ENCODE results near the gene GAD1.
A peak's percentile ranks its signal among the peaks of the same experiment; 100 is the strongest.

The GAD1 gene

DNA sequence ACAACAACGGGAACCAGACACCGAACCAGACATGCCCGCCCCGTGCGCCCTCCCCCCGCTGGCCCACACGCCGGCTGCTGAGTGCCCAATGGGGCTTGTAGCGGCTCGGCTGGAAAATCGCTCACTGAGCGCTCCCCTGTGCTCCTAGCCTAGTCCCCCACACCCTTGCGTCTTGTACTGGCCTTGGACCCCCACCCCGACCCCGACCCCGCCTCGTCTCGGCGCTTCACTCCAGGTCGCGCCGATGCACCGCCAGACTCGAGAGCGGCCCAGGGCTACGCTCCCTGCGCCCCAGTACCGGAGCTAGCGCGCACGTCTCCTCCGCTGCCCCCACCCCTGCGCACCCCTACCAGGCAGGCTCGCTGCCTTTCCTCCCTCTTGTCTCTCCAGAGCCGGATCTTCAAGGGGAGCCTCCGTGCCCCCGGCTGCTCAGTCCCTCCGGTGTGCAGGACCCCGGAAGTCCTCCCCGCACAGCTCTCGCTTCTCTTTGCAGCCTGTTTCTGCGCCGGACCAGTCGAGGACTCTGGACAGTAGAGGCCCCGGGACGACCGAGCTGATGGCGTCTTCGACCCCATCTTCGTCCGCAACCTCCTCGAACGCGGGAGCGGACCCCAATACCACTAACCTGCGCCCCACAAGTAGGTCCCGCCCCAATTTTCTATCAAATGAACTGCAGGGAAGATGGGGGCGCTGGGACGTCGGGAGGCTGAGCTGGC, 1.5 kb downstream of the GAD1 start:
- DNase-seq: peak in 1 of 2 experiments; percentile 35

DNA sequence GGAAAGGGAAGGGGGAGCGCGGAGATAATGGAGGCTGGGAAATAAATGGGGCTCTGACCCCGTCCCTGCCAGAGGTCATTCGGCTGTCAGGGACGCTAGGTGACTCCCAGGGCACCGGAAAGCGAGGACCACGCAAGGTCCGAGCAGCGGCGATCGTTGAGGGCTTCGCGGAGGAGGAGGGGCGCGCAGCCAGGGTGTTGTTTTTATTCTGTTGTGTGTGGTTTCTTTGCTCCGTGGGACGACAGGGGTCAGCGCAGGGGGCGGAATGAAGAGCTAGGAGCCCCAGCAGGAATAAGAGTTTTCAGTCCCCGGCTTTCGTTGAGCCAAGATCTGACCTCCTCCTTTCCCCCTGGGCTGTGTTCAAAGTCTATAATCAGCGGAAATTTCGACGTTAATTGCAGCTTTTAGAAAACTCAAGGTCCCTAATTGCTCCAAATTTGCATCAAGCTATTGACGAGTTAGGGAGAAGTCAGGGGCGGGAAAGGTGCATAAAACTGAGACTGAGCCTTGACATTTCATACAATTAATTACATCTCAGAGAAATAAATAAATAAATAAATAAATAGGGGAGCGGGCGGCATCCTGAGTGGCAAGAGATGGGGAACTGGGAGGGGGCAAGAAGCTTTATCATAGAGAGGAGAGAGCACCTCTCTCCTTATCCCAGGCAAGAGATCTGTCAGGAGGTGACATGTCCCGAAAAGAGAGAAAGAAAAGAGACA, 2.2 kb downstream of the GAD1 start:
- DNase-seq: no peak

- no peak for DNase-seq
Measured at GRCh38 chr2:170819680-170820664, 3.3 kb downstream of the GAD1 start.

DNA sequence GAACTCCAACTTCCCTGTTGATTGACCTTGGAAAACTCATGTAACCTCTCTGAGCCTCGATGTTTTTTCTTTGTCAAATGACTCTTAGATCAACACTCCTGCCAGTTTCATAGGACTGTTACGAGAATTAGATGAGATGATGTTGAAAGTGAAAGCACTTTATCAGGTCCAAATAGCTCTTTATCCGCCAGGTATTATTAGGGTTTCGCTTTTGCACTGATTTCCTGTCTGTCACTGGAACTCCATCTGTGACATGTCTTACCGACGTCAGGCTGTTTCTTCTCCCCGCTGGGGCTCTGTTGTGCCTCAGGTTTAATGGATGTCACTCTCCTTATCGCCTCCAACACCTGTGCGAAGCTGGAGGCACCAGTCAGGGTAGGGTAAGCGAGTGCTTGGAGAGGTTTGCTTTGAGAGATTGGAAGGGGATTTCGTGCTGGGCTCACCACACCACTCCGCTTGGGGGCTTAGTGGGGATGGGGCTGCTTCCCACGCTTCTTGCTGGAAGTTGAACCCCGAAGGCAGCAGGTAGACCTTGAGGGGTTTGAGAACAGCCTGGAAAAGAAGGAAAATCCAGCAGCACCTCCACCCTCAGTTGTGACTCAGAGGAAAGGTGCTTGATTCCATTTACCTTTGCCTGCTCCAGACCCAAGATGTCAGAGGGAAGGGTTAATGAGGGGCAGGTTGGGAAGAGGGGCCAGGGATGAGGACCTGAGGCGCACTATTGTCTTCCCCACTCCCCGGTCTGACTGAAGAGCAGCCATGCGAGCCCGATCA, 4.3 kb downstream of the GAD1 start:
- DNase-seq: no peak

GRCh38 chr2:170821531-170822289, 5.0 kb downstream of the GAD1 start:
- no peak for DNase-seq

GRCh38 chr2:170822290-170823087, 5.8 kb downstream of the GAD1 start:
- no peak for DNase-seq

- no peak for DNase-seq
Measured at GRCh38 chr2:170823088-170823897, 6.6 kb downstream of the GAD1 start.

- DNase-seq: no peak
Measured at GRCh38 chr2:170823898-170824215, 7.2 kb downstream of the GAD1 start.

DNA sequence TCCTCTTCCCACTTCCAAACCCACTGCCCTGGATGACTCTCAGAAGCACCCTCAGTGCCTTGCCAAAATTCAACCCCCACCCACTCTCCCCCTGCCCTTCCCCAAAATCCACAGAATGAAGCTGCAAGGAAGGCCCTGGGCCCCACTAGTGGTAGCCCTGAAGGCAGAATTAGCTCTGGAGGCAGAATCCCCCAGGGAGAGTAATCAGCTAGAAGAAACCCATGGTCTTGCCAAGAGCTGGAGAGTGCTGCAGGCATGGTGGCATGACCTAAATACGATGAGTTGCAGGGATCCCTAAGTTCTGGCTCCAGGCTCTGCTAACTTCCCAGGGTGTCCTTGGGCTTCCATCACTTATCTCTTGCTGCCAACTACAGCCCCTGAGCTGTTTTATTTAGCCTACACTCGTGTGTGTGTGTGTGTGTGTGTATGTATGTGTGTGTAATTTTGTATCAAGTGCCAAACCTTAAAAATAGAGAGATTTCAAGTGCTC, 7.9 kb downstream of the GAD1 start:
- no peak for DNase-seq

GRCh38 chr2:170827841-170828532, 11.3 kb downstream of the GAD1 start:
- DNase-seq: no peak

DNA sequence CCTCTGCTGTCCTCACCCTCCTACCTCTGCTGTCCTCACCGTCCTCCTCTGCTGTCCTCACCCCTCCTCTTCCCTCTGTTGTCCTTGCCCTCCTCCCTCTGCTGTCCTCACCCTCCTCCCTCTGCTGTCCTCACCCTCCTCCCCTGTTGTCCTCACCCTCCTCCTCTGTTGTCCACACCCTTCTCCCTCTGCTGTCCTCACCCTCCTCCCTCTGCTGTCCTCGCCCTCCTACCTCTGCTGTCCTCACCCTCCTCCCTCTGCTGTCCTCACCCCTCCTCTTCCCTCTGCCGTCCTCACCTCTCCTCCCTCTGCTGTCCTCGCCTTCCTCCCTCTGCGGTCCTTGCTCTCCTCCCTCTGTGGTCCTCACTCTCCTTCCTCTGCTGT, 11.8 kb downstream of the GAD1 start:
- DNase-seq: no peak

- DNase-seq: no peak
Measured at GRCh38 chr2:170829036-170829435, 12.3 kb downstream of the GAD1 start.

DNA sequence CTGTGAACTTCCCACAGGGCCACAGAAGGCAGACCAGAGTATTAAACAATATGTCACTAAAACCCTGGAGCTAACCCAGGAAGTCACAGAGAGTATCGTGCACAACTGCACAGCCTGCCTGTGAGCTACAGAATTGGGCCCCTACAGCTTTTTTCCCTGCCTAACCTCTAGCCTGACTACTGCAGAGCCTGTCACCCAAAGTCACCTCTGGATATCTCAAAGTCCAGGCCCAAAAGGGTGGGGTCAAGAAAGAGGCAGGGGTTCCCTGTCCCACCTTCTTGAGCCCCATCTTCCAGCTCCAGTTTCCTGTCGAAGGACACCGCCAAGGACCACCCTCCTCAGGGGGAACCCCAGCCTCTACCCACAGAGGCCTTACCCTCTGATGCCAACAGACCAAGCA, 13.5 kb downstream of the GAD1 start:
- no peak for DNase-seq

- DNase-seq: no peak
Measured at GRCh38 chr2:170831115-170831514, 14.4 kb downstream of the GAD1 start.

DNA sequence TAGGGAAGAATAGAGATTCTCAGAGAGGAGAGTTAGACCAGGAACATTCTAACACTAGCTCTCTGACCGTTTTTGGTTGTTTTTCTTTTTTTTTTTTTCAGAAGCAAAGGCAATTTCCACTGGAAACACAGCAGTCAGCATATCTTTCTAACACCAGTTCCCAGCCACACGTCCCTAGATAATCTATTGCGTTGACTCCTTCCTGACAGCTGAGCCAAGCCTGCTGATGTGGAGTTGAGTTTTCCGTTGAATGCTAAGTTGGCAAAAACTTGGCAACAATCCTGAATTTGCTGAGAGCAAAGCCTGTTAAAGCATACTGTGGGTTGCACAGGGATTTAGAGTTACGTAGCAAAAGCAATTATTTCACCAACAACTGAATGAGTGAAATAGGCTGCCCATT, 19.3 kb downstream of the GAD1 start:
- no peak for DNase-seq

- no peak for DNase-seq
Measured at GRCh38 chr2:170840717-170841210, 24.1 kb downstream of the GAD1 start.

GRCh38 chr2:170842785-170843184, 26.1 kb downstream of the GAD1 start:
- DNase-seq: no peak

DNA sequence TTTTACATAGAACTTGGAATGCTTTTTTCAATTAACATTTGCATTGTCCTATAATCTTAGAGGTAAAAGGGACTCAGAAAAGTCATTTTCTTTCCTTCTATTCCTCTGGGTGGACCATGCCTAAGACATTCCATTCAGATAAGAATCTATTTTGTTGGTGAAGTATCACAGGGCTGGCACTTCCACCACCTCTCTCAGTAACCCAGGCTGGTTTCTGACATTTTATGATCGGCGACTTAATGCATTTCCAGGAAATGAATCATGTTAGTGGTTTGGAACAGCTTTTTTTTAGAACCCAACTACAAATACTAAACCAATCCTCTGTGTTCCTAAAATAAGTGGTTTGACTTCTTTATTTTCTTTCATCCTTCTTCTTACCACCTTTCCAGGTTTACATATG, 27.0 kb downstream of the GAD1 start:
- peak in 1 of 2 experiments; percentile 80 for DNase-seq

DNA sequence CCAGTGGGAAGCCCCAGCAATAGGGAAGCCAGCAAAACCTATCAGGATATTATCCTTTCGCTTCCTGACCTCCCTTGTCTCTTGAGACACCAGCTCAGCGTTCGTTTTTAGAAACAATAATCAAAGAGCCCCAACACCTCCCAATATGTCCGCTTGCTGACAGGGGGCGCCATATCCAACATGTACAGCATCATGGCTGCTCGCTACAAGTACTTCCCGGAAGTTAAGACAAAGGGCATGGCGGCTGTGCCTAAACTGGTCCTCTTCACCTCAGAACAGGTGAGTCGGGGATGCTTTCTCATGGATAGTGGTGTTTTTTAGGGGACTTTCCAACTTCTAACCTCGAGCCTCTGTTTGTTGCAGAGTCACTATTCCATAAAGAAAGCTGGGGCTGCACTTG, 28.7 kb downstream of the GAD1 start:
- DNase-seq: no peak

Measured in SW 1271 (cell line).